Embryonic facial prominence (tissue), 1 donor: ENCODE data around the gene SMARCC2.
"Not testable (repeated sequence)": the region's sequence is repeated elsewhere in the genome, so short reads cannot be mapped to it uniquely, and the experiment has no call there.

Experiments used
- DNase-seq: peaks from one replicate; pipeline ENCODE4 v3.0.0-alpha.2; 2016; ENCODE audit errors: extremely low spot score

SMARCC2 gene

GRCh38 chr12:56121204-56121870 is 67.9 kb downstream of the SMARCC2 start:
- DNase-seq = no peak

DNA sequence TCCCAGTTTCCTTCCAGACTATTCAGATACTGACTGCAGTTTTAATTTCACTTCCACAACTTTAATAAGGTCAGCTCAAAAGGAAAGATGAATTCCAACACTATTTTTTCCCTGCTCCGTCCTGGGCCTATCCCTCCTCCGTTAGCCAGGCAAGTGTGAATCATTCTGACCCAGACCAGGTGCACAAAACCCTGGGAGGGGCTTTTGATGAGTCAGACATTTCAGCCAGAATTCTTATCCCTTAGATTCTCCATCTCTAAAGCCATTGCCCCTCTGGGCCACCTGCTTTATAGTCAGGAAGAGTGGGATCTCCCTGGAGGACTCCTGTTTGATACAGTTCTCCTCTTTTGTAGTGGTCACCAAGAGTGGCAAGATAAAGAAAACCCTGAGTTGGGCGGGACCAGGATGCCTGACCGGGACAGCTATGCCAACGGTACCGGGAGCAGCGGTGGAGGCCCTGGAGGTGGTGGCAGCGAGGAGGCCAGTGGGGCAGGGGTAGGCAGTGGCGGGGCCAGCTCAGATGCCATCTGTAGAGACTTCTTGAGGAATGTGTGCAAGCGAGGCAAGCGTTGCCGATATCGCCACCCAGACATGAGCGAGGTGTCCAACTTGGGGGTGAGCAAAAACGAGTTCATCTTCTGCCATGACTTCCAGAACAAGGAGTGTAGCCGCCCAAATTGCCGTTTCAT is 69.0 kb downstream of the SMARCC2 start:
- DNase-seq = no peak

DNA sequence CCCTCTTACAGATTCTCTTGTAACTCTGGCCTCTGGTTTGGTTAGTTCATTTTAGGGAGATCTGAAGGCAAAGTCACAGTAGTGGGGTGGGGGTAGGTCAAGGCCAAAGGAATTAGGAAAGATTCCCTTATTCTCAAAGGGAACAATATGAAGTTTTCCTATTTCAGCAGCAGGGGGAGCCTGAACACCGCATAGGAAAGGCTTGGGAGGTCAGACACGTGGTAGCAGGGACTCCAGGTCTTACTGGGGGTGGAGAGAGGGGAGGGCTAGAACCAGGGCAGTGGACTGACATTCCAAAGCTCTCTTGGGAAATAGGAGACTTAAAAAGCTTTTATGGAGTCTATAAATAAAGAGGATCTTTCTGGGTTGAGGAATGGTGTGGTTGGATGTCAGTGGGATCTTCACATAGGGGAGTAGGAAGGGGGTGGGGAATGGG is 69.9 kb downstream of the SMARCC2 start:
- DNase-seq = peak; percentile 73

- DNase-seq = no peak
Measured at GRCh38 chr12:56118688-56119357, 70.5 kb downstream of the SMARCC2 start.

GRCh38 chr12:56117778-56118687 is 71.2 kb downstream of the SMARCC2 start, which contains the start of gene ZC3H10:
Gene ZC3H10, plus strand, starts transcription at chr12:56118266. Its CDS starts 2,297 bp downstream, at chr12:56120563.
- DNase-seq = peak; percentile 100

- not testable (repeated sequence) for DNase-seq
Measured at GRCh38 chr12:56117082-56117706, 72.1 kb downstream of the SMARCC2 start.

DNA sequence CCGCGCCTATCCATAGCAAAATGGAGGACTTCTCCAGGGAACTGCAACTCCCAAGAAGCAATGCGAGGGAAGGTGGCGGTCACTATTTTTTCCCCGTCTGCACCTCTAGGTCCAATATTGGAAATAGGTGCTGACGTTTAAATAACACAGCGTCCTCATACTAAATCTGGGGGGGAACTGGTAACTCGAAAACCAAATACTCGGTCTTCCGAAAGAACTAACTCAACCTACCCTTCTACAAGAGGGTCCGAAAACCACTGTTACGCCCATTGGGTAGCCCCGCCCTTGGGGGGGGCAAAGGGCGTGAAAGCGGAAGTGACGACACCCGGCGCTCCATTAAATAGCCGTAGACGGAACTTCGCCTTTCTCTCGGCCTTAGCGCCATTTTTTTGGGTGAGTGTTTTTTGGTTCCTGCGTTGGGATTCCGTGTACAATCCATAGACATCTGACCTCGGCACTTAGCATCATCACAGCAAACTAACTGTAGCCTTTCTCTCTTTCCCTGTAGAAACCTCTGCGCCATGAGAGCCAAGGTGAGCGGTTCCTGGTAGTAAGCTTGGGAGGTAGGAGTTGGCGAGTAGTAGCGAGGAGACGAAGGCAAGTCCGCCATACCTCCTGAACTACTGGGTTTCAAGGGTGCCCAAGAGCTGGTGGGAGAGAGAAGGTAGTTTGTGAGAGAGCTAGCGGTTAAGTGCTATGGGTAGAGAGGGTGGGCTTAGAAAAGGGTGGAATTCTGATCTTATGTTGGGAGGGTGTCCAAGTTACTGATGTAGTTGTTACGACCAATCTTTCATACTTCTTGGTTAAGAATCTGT is 72.8 kb downstream of the SMARCC2 start, which contains the start of gene RPL41:
RPL41 (plus strand) TSS at position 367 of the 815 bp plus-strand sequence.
- peak; percentile 90 for DNase-seq

- DNase-seq = no peak
Measured at GRCh38 chr12:56115329-56115728, 74.0 kb downstream of the SMARCC2 start.

- DNase-seq = no peak
Measured at GRCh38 chr12:56114084-56114483, 75.2 kb downstream of the SMARCC2 start.
